HepG2 (cell line): ENCODE data around the gene EXOC3L4. TPM values are rescaled to one million over a fixed set of nuclear protein-coding genes. Genes with fewer than 3 reads are reported as not detected.
"Not testable (repeated sequence)": the region's sequence is repeated elsewhere in the genome, so short reads cannot be mapped to it uniquely, and the experiment has no call there.

Experiments used
- ATAC-seq: fragments of 200-7000 bp; cut with Tn5 transposase; 3 replicates; pipeline ENCODE4 v1.9.1; 2020; ENCODE audit warnings: mild to moderate bottlenecking, moderate library complexity
- BruUV-seq: library from RNA; stranded (reverse); fragments of 400-500 nt; replicated peaks from 2 replicates; lab custom pipeline; 2021; lab: Mats Ljungman, UMichigan
- CTCF ChIA-PET: fragments of 300-600 bp; formaldehyde crosslinking; extraction: SDS; loops from one replicate; lab custom pipeline; 2021; ENCODE audit warnings: low total read pairs, inconsistent platforms, low intra/inter-chr PET ratio; lab: Yijun Ruan, JAX
- POLR2A ChIA-PET: fragments of 350-600 bp; sonication (Branson Sonifier 250); formaldehyde crosslinking; loops from one replicate; lab custom pipeline; 2020; ENCODE audit warnings: antibody characterized with exemption, inconsistent platforms; lab: Yijun Ruan, JAX
- DNase-seq: peaks from one replicate; pipeline ENCODE4 v3.0.0-alpha.2; 2015; ENCODE audit warnings: low spot score
- FAIRE-seq: peaks from 3 replicates; lab custom pipeline; 2011; peaks lifted over from hg19 to GRCh38; lab: Jason Lieb, UNC
- H2AFZ ChIP-seq: one replicate; pipeline ENCODE4 v1.6.1; 2011; ENCODE audit warnings: low read length, inconsistent platforms
- H3K27ac ChIP-seq: fragments of 300-600 bp; 3 replicates; pipeline ENCODE4 v1.8.0; 2011; ENCODE audit warnings: mixed run types, mild to moderate bottlenecking, mixed read lengths, low read length, inconsistent platforms; ENCODE audit not compliant: insufficient read depth; ENCODE audit errors: extremely low read length
- H3K27me3 ChIP-seq, 2 experiments: fragments of 200-600 bp in 1 of 2; 2 replicates in 1 of 2; 3 replicates in 1 of 2; pipeline versions ENCODE4 v1.6.0 to v1.8.0; 2011; ENCODE audit warnings: low read length in 2 of 2, mild to moderate bottlenecking in 2 of 2, moderate library complexity in 2 of 2, inconsistent platforms in 1 of 2; ENCODE audit not compliant: insufficient read depth in 2 of 2, control insufficient read depth in 1 of 2
- H3K36me3 ChIP-seq, 2 experiments: fragments of 200-600 bp in 1 of 2; replicated peaks in 1 of 2; 2 replicates in 1 of 2; 3 replicates in 1 of 2; pipeline versions ENCODE4 v1.5.1 to v1.8.0; 2011; ENCODE audit warnings: low read length in 2 of 2, inconsistent platforms in 1 of 2; ENCODE audit not compliant: insufficient read depth in 2 of 2, control insufficient read depth in 1 of 2
- H3K4me1 ChIP-seq: 2 replicates; pipeline ENCODE4 v1.5.1; 2012; ENCODE audit warnings: low read length, inconsistent platforms; ENCODE audit not compliant: insufficient read depth
- H3K4me2 ChIP-seq: 2 replicates; pipeline ENCODE4 v1.6.0; 2011; ENCODE audit warnings: low read depth, low read length, inconsistent platforms
- H3K4me3 ChIP-seq, 3 experiments: fragments of 200-600 bp in 1 of 3; sonication (generic), shearing (Covaris generic) in 1 of 3; replicated peaks in 1 of 3; 2 replicates each; pipeline ENCODE4 v1.5.1; 2011 to 2016; ENCODE audit warnings: low read length in 3 of 3, inconsistent platforms in 2 of 3, low read depth in 2 of 3, mild to moderate bottlenecking in 2 of 3, control low read depth in 1 of 3, mixed read lengths in 1 of 3; ENCODE audit not compliant: insufficient read depth in 1 of 3
- H3K79me2 ChIP-seq: one replicate; pipeline ENCODE4 v1.6.1; 2011; ENCODE audit warnings: low read length, inconsistent platforms; ENCODE audit not compliant: insufficient read depth
- H3K9ac ChIP-seq: 2 replicates; pipeline ENCODE4 v1.6.0; 2011; ENCODE audit warnings: mild to moderate bottlenecking, low read depth, low read length, inconsistent platforms; ENCODE audit not compliant: insufficient read depth
- H3K9me3 ChIP-seq: 2 replicates; pipeline ENCODE4 v1.5.1; 2012; ENCODE audit warnings: mild to moderate bottlenecking, low read length
- H4K20me1 ChIP-seq: 2 replicates; pipeline ENCODE4 v1.6.0; 2011; ENCODE audit warnings: inconsistent platforms, mild to moderate bottlenecking, low read length, moderate library complexity; ENCODE audit not compliant: insufficient read depth
- AGO1 ChIP-seq: fragments of 200-400 bp; formaldehyde crosslinking; IDR thresholded peaks from 2 replicates; pipeline ENCODE4 v1.6.1; 2017; ENCODE audit warnings: mild to moderate bottlenecking, low read depth, low read length, moderate library complexity; ENCODE audit not compliant: poor library complexity, severe bottlenecking
- HCFC1 ChIP-seq: fragments of 150-350 bp; IDR thresholded peaks from 2 replicates; pipeline ENCODE4 v1.6.1; 2014; ENCODE audit warnings: low read depth, low read length
- KDM5B ChIP-seq: sonication (generic); formaldehyde crosslinking; IDR thresholded peaks from 2 replicates; pipeline ENCODE4 v1.4.0; 2020; ENCODE audit warnings: missing genetic modification reagents, mild to moderate bottlenecking, borderline replicate concordance
- NFE2L2 ChIP-seq: fragments of 150-350 bp; IDR thresholded peaks from 2 replicates; pipeline ENCODE4 v1.6.1; 2014; ENCODE audit warnings: low read length
- NR3C1 ChIP-seq: sonication (generic); formaldehyde crosslinking; IDR thresholded peaks from 2 replicates; pipeline ENCODE4 v1.4.0; 2020; ENCODE audit warnings: missing genetic modification reagents
- PCBP1 ChIP-seq: fragments of 200-400 bp; formaldehyde crosslinking; IDR thresholded peaks from 2 replicates; pipeline ENCODE4 v1.6.1; 2017; ENCODE audit warnings: mild to moderate bottlenecking, low read depth, low read length, borderline replicate concordance
- PLSCR1 ChIP-seq: sonication (generic); formaldehyde crosslinking; IDR thresholded peaks from 2 replicates; pipeline ENCODE4 v1.5.0; 2020; ENCODE audit warnings: missing genetic modification reagents, mild to moderate bottlenecking, borderline replicate concordance
- SNAI1 ChIP-seq: sonication (generic); formaldehyde crosslinking; IDR thresholded peaks from 2 replicates; pipeline ENCODE4 v1.5.0; 2020; ENCODE audit warnings: mild to moderate bottlenecking, missing genetic modification reagents, borderline replicate concordance
- ZMYM4 ChIP-seq: sonication (generic); formaldehyde crosslinking; IDR thresholded peaks from 2 replicates; pipeline ENCODE4 v1.8.1; 2023; ENCODE audit warnings: mild to moderate bottlenecking, missing genetic modification reagents
- ZNF766 ChIP-seq: sonication (generic); formaldehyde crosslinking; IDR thresholded peaks from 2 replicates; pipeline ENCODE4 v1.5.0; 2020; ENCODE audit warnings: missing genetic modification reagents, borderline replicate concordance
- WGBS: methylation state at CpG from one replicate; pipeline ENCODE4 v1.1.6; 2017; ENCODE audit warnings: low lambda C conversion rate; 5-methylcytosine and 5-hydroxymethylcytosine counted together
- in situ Hi-C: cut with HindIII; loops from 2 replicates; pipeline ENCODE4 v1.10.0; 2017; ENCODE audit warnings: low pct_unique_long_range_greater_than_20kb; ENCODE audit not compliant: extremely low pct_ligation_motif_present
- intact Hi-C: fragments of 100-400 bp; cut with micrococcal nuclease; formaldehyde crosslinking; loops from one replicate; pipeline ENCODE4 v1.10.0; 2022; ENCODE audit not compliant: unreplicated experiment
- polyA plus RNA-seq, 8 experiments: library from polyadenylated mRNA; depleted of rRNA in 3 of 8; stranded (reverse) in 7 of 8; unstranded in 1 of 8; fragments of >200 nt; fragmentation: Illumina TruSeq in 4 of 8; extraction: Trizol in 4 of 8; gene quantifications; 2 replicates each; pipeline versions ENCODE4 v1.2.1 to v1.2.3, GENCODE V29; 2011 to 2016; ENCODE audit warnings: low read depth in 4 of 8, missing spikeins in 1 of 8, mixed read lengths in 1 of 8; ENCODE audit not compliant: insufficient read depth in 1 of 8
- total RNA-seq, 5 experiments: library from RNA; depleted of rRNA; stranded (reverse); fragments of >200 nt; fragmentation: Illumina TruSeq; extraction: Trizol; gene quantifications; 2 replicates each; pipeline ENCODE4 v1.2.3, GENCODE V29; 2016; ENCODE audit warnings: low read depth in 1 of 5

Gene EXOC3L4
- total and polyA plus RNA-seq, 2 of the 13 experiments (the other 11 are each of a cell fraction or from before 2014, with no cell fraction given), result 11.8 to 27.0 TPM

DNA sequence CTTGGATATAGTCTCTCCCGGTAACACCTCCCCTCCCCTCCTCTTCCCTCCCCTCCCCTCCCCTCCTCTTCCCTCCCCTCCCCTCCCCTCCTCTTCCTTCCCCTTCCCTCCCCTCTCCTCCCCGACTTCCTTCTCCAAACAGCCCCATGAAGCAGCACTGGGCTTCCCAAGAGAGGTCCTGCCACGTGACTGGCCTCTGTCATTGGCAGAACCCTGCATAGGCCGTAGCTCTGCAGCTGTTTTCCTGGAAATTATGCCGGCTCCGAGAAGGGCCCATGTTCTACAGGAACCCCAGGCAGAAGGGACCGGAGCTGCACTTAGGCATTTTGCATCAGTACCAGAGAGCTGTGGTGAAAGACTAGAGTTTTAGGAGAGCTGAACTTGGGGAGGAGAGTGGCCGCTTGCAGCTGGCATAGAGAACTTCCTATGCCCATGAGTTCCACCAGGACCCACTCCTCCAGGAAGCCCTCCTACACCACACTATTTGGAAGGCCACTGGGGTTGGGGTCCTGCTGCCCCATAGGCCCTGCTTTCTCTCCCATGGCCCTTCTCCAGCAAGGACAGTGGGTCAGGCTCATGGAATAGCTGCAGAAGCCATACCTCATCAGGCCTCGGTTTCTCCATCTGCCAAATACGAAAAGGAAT lies 23.6 kb downstream of the EXOC3L4 start (continued):
- TF ChIP-seq PCBP1 (0 out of 2 replicates have a peak, but pooled peaks have one; percentile 66), PLSCR1 (no peak), HCFC1 (no peak), SNAI1 (CRISPR knock-in tag) (no peak), ZNF766 (CRISPR knock-in tag) (no peak)
- TF ChIP-seq, all 625 proteins: peak for 4

DNA sequence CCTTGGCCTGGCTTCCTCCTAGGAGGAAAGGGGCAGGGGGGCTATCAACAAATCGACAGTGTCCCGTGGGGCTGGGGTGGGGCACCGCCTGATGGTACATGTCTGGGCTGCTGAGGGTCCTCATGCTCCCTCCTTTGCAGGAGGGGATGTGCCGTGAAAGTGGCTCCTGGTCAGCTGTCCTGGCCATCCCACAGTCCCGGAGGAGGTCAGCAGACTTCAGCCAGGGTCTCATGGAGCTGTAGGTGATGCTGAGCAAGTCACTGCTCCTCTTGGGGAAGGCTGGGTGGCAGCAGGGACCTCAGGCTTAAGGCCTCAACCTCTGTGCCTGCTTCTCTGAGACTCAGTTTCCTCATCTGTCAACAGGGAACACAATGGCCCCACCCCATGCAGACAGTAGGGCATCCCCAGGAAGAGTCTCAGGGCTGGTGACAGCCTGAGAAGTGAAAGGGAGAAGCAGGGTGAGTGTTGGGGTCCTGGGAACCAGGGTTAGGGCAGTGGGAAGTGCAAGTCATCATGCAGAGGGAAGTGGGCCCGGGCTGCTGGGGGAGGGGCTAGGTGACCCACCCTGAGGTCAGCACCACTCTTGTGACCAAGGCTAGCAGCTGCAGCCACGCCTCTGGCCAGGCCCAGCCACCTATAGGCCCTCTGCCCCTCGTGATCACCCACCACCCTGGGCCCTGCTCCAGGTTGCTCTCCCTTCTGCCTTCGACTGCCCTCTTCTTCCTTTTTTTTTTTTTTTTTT lies 24.3 kb downstream of the EXOC3L4 start:
- in situ Hi-C loops (no loop called here), intact Hi-C loops (no loop called here)
- H3K4me1 ChIP-seq, result peaks cover 73% of the 10 kb centered on the region
- 16% methylated on average over 3 of the region's 9 CpGs for WGBS
- H2AFZ ChIP-seq, result no peak overlapping the region
- H3K27me3 ChIP-seq, result peaks cover 0 to 21% of the 10 kb centered on the region in 2 experiments; a peak in 2 of 5 replicates
- ChIA-PET POLR2A (interaction anchor here (0.6 to 1.2 kb wide), 3 partner anchors 14 to 254 kb away, joined by 3 to 5 read pairs (median 3); no protein-coding TSS in a partner anchor), CTCF (no interaction called here)
- no peak for FAIRE-seq
- H3K36me3 ChIP-seq, result no peaks in the 10 kb centered on the region
- H3K79me2 ChIP-seq, result no peaks in the 10 kb centered on the region
- no peak overlapping the region for H3K27ac ChIP-seq
- no peaks in the 10 kb centered on the region; the same call in 1 of the 2 replicates for H4K20me1 ChIP-seq
- H3K9ac ChIP-seq, result no peak overlapping the region
- ATAC-seq, result peak; percentile 8; the same call in 2 of the 3 replicates
- H3K4me3 ChIP-seq, result no peak overlapping the region
- TF ChIP-seq AGO1, result peak; percentile 36
- TF ChIP-seq NFE2L2, result peak; percentile 12; the same call in 1 of the 2 replicates
- no peak for TF ChIP-seq ZMYM4 (CRISPR knock-in tag)
- no peak for TF ChIP-seq NR3C1
- 0 out of 2 replicates have a peak, but pooled peaks have one; percentile 36 for TF ChIP-seq KDM5B
- no TSS peak for BruUV-seq
- DNase-seq, result no peak
- no peak overlapping the region for H3K4me2 ChIP-seq
- H3K9me3 ChIP-seq, result no peaks in the 10 kb centered on the region

- intact Hi-C loops, H4K20me1 ChIP-seq, CTCF ChIA-PET, H2AFZ ChIP-seq, BruUV-seq, FAIRE-seq, ATAC-seq, H3K4me3 ChIP-seq, H3K4me2 ChIP-seq, in situ Hi-C loops, H3K9ac ChIP-seq, POLR2A ChIA-PET, H3K27ac ChIP-seq, H3K9me3 ChIP-seq, H3K36me3 ChIP-seq, DNase-seq, H3K79me2 ChIP-seq: not testable (repeated sequence)
- 59% methylated on average over 8 of the region's 8 CpGs for WGBS
- H3K4me1 ChIP-seq, result peaks cover 66% of the 10 kb centered on the region
- peaks cover 0 to 28% of the 10 kb centered on the region in 2 experiments; a peak in 3 of 5 replicates for H3K27me3 ChIP-seq
Measured at GRCh38 chr14:103119527-103119926, 25.0 kb downstream of the EXOC3L4 start.
